Bronchial epithelial cell (primary cell): ENCODE data around the gene TUFT1. TPM values are rescaled to one million over a fixed set of nuclear protein-coding genes. Genes with fewer than 3 reads are reported as not detected.

ENCODE experiments used
- DNase-seq: peaks from one replicate; pipeline ENCODE4 v3.0.0-alpha.2; 2010; ENCODE audit warnings: low read depth
- FAIRE-seq: peaks from 2 replicates; lab custom pipeline; 2011; peaks lifted over from hg19 to GRCh38; lab: Jason Lieb, UNC
- H3K27me3 ChIP-seq: 2 replicates; pipeline ENCODE4 v1.5.1; 2011; ENCODE audit warnings: low read length; ENCODE audit not compliant: control insufficient read depth, insufficient read depth
- H3K36me3 ChIP-seq: 2 replicates; pipeline ENCODE4 v1.5.1; 2011; ENCODE audit warnings: low read length; ENCODE audit not compliant: control insufficient read depth, insufficient read depth
- H3K4me3 ChIP-seq: 2 replicates; pipeline ENCODE4 v1.5.1; 2011; ENCODE audit warnings: mild to moderate bottlenecking, low read depth, low read length, control low read depth
- total RNA-seq: library from RNA; depleted of rRNA; stranded (reverse); fragments of >200 nt; gene quantifications from 2 replicates; pipeline ENCODE4 v1.2.1, GENCODE V29; 2014
- TF ChIP-seq, protein P1 (sequence below): IDR thresholded peaks from 2 replicates; pipeline ENCODE4 v1.5.1; 2011; ENCODE audit warnings: mild to moderate bottlenecking, moderate library complexity, low read length, control low read depth, inconsistent platforms; ENCODE audit not compliant: insufficient read depth, severe bottlenecking

Gene TUFT1
- total RNA-seq, 1 donor from 2014 or later = 25.0 TPM

DNA sequence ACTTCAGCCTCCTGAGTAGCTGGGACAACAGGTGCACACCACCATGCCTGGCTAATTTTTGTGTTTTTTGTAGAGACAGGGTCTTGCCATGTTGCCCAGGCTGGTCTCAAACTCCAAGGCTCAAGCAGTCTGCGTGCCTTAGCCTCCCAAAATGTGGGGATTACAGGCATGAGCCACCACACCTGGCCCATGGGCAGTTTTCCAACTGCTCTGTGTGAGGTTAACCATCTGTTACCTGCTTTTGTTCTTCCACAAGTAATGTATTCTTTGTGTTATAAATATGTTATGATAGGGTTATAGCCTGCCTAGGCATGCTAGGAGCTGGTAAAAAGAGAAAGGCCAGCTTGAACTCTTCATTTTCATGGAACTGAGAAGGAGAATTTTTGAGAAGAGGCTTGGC lies 30.7 kb downstream of the TUFT1 start:
- H3K4me3 ChIP-seq = no peak overlapping the region
- FAIRE-seq (no peak), DNase-seq (no peak)

DNA sequence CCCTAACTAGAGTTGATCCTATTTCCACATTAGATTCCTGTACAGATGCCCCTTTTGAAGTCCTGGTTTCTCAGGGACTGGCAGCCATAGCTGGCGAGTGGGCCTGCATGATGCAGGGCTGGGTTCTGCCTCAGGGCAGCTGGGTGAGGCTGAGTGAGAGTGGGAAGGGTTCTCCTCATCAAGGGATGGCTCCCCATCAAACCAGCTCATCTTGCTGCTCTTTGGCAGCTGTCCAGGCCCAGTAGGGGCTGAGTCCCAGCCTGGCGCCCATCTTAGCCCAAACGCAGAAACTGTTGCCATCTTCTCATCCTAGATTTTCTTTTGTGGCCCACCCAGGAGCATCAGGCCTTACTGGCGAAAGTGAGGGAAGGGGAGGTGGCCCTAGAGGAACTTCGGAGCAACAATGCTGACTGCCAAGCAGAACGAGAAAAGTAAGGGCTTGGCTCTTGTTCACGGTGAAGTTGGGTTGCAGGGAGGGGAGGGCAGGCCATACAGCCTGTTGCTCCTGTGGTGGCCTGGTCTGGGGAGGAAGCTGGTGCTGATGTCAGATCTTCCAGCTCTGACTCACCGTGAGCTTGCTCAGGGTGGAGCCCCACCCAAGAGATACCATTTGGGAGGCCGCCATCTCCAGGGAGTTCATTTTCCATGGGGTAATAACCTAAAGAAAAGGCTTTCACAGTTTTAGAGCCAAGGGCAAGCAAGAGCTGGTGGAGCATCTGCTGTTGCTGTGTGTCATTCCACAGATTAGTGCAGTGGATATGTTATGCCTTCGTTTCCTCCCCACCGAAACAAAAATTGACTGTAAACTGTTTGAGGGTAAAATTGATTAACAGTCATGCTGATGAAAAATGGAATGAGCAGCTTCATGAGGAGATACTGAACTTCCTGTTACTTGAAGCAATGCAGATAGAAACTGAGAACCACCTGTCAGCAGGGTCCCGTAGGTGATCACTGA lies 34.7 kb downstream of the TUFT1 start:
- DNase-seq = peak; percentile 90

More for the DNA sequence above, 30.7 kb downstream of the TUFT1 start:
- no peaks in the 10 kb centered on the region for H3K27me3 ChIP-seq
- TF ChIP-seq, protein P1, sequence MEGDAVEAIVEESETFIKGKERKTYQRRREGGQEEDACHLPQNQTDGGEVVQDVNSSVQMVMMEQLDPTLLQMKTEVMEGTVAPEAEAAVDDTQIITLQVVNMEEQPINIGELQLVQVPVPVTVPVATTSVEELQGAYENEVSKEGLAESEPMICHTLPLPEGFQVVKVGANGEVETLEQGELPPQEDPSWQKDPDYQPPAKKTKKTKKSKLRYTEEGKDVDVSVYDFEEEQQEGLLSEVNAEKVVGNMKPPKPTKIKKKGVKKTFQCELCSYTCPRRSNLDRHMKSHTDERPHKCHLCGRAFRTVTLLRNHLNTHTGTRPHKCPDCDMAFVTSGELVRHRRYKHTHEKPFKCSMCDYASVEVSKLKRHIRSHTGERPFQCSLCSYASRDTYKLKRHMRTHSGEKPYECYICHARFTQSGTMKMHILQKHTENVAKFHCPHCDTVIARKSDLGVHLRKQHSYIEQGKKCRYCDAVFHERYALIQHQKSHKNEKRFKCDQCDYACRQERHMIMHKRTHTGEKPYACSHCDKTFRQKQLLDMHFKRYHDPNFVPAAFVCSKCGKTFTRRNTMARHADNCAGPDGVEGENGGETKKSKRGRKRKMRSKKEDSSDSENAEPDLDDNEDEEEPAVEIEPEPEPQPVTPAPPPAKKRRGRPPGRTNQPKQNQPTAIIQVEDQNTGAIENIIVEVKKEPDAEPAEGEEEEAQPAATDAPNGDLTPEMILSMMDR = no peak
- H3K36me3 ChIP-seq = peaks cover 27% of the 10 kb centered on the region

DNA sequence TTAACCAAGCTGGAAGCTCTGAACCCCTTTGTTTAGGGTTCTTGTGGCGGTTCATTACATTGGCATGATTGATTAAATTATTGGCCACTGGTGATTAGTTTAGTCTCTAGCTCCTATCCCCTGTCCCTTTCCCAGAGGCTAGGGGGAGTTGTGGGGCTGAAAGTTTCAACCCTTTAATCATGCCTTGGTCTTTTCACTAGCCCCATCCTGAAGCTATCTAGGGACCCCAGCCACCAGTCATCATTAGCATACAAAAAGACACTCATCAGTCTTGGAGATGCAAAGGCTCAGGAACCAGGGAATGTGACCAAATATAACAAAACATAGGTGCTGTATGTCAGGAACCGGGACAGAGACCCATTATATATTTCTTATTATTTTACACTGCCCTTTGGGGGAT lies 37.1 kb downstream of the TUFT1 start:
- DNase-seq = no peak
- Histone ChIP-seq H3K4me3 (no peak overlapping the region), H3K36me3 (peaks cover 38% of the 10 kb centered on the region), H3K27me3 (no peaks in the 10 kb centered on the region)
- TF ChIP-seq, protein P1 = no peak
- FAIRE-seq = no peak

More for the DNA sequence above, 34.7 kb downstream of the TUFT1 start:
- H3K27me3 ChIP-seq = no peaks in the 10 kb centered on the region
- TF ChIP-seq, protein P1 = no peak
- peaks cover 32% of the 10 kb centered on the region for H3K36me3 ChIP-seq
- H3K4me3 ChIP-seq = no peak overlapping the region
- peak; percentile 62 for FAIRE-seq

DNA sequence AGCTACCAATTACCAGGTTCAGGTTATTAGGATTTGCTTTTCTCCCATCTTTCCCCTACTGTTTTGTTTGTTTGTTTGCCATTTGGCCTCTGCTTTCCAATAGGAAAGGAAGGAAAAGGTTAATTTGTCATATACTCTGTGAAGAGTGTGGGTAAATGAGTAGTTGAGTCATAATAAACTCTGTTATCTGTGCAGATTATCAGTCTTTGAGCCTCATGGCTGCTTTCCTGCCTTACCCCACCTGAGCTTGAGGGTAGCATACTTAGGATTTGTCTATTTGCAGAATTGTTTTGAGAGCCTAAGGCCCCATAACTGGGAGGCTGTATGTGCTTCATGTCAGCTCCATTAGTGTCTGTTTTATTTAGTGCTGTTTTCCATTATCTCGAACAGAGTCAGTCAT lies 38.8 kb downstream of the TUFT1 start:
- Histone ChIP-seq H3K4me3 (no peak overlapping the region), H3K36me3 (peaks cover 30% of the 10 kb centered on the region), H3K27me3 (no peaks in the 10 kb centered on the region)
- no peak for DNase-seq
- TF ChIP-seq, protein P1 = no peak
- FAIRE-seq = no peak

DNA sequence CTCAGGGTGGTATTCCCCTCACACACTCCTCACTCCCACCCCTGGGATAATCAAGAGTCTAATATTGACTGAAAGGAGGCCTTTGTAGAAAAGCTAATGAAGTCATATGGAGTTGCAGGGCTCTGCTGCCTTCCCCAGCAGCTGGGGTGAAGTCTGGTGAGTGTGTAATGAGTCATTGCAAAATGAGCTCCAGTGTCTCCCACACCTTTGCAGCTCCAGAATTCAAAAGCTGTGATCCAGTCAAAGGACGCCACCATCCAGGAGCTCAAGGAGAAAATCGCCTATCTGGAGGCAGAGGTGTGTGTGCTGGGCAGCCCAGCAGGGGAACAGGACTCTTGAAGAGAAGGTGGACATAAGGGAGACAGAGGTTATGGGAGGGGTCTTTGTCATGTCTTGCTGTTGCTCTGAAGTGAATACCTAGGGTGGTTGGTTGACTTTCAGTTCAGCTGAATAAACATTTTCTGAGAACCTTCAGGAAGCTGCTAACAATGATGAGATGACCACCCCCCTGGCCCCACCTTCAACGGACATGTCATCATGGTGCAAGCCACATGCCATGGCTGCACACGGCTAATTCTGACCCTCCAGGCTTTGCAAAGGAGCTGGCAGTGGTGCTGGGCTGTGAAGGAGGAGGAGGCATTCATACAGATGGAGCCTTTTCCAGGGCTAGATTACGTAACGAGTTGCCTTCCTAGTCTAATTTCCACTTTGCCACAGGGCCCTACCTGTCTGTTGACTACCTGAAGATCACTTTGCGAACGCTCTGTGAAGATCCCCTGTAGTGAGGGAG lies 39.5 kb downstream of the TUFT1 start:
- TF ChIP-seq, protein P1 = no peak
- DNase-seq = peak; percentile 84
- Histone ChIP-seq H3K36me3 (peaks cover 23% of the 10 kb centered on the region), H3K4me3 (no peak overlapping the region), H3K27me3 (no peaks in the 10 kb centered on the region)
- peak; percentile 95 for FAIRE-seq
